ENCODE results near the gene TIE1. TPM values are rescaled to one million over a fixed set of nuclear protein-coding genes. Genes with fewer than 3 reads are reported as not detected.

TIE1 gene
- total RNA-seq, 6 donors from 2014 or later = 23.9 to 170 (median 51.4) TPM

DNA sequence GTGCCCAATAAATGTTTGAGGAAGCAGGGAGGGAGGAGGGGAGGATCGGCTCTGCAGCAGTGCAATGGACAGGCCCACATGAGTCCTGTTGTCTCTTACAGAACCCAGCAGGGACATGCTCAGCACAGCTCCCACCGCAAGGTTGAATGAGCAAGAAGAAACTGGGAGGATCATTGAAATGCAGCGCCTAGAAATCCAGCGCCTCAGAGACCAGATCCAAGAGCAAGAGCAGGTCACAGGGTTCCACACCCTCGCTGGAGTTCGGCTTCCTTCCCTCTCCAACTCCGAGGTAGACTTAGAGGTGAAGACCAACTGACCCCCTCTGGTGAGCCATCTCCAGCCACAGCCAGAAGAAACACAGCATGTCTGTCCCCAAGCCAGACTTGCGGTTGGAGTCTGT, 46.9 kb upstream of the TIE1 start:
- Histone ChIP-seq H3K4me1 (peaks cover 0 to 16% (median 6%) of the 10 kb centered on the region in 4 donors), H3K27ac (no peak overlapping the region), H3K4me3 (no peak overlapping the region), H3K27me3 (no peaks in the 10 kb centered on the region), H3K36me3 (no peaks in the 10 kb centered on the region), H3K9me3 (no peaks in the 10 kb centered on the region)
- TF ChIP-seq, protein P1, sequence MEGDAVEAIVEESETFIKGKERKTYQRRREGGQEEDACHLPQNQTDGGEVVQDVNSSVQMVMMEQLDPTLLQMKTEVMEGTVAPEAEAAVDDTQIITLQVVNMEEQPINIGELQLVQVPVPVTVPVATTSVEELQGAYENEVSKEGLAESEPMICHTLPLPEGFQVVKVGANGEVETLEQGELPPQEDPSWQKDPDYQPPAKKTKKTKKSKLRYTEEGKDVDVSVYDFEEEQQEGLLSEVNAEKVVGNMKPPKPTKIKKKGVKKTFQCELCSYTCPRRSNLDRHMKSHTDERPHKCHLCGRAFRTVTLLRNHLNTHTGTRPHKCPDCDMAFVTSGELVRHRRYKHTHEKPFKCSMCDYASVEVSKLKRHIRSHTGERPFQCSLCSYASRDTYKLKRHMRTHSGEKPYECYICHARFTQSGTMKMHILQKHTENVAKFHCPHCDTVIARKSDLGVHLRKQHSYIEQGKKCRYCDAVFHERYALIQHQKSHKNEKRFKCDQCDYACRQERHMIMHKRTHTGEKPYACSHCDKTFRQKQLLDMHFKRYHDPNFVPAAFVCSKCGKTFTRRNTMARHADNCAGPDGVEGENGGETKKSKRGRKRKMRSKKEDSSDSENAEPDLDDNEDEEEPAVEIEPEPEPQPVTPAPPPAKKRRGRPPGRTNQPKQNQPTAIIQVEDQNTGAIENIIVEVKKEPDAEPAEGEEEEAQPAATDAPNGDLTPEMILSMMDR (IDR thresholded peaks at IDR 0.05) = no peak
- TF ChIP-seq EP300 (IDR thresholded peaks at IDR 0.05) (no peak), POLR2AphosphoS5 (IDR thresholded peaks at IDR 0.05) (no peak), POLR2A (IDR thresholded peaks at IDR 0.05) (no peak)
- ATAC-seq (ENCODE audit: low FRiP score in 2 of 2) (no peak), DNase-seq (no peak)
- WGBS, 2 donors = 86 to 90% methylated on average over 5 to 8 of the region's 8 CpGs

DNA sequence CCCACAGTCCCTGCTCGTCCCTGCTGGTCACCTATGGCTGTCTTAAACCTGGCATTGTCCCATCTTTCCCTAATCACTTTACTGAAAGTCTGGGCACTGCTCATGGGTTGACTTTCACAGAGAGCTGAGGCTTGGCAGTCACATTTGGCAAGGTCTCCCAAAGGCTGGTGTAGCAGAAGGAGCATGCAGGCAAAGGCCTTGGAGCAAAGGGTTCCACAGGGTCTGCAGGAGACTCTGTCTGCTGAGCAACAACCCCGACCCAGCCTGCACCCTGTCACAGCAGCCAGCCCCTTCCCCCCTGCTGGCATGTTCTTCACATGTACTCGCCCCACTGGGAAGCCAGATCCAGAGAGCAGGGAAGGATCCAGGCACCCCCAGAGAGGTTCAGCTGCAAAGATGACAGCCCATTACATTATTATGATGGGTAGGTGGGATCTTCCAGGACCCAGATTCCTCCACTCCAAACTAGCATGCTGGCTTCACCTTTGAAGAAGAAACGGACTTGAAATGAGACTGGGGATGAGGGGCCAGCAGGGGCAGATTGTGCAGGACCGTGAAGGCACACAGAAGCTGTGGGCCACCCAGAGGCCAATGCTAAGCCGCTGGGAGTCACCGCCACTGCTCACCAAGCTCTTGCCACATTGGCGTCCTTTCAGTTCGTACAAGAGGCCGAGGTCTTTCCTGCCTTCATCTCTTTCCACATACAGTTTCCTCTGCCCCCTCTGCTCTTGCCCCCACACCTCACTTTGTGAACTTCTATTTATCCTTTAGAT, 45.2 kb upstream of the TIE1 start:
- TF ChIP-seq POLR2A (IDR thresholded peaks at IDR 0.05) = no peak
- WGBS, 2 donors = 65 to 71% methylated on average over 9 of the region's 10 CpGs
- Histone ChIP-seq H3K9me3 (no peaks in the 10 kb centered on the region), H3K36me3 (no peaks in the 10 kb centered on the region), H3K4me3 (no peak overlapping the region), H3K4me1 (peaks cover 0 to 16% (median 6%) of the 10 kb centered on the region in 4 donors), H3K27ac (peak overlapping the region in 2 of 4 donors; percentile 24 to 67), H3K27me3 (no peaks in the 10 kb centered on the region)
- DNase-seq = no peak
- ATAC-seq (ENCODE audit: low FRiP score in 2 of 2) = no peak

DNA sequence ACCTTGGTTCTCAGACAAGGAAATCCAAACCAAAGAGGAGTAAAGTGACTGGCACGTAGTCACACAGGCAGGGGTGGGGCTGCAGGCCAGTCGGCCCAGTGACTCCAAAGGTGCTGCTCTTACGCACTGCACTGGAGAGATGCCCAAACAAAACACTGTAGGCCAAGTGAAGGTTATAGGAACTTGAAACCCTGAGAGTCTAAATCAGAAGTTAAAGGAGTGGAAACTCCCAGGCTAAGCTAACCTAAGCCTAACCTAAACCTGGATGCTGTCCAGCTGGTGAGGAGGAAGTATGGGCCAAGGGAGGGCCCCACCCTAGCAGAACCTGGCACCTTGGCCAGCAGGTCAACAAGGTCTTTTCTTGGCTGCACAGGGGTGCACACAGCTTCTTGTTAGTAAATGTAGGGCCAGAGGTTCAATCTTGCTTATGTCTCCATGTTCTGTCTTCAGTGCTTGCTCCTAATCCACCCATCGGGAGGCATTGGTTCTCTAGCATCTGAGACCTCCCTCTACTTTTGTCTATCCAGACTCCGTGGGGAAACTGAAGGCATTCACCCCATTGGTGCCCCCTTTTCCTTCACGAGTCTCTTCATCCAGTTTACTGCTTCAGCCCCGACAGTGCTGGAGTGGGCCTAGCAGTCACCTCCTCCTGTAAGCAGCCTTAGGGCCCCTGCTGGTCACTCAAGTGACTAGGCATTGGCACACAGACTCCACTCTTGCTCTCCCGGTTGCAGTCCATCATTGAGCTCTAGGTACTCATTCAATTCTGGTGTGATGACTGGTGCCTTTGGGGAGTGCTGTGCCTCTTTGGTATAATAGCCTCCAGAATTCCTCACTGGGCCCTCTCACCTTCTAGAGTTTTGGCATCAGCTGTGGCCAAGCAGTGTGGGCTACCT, 43.9 kb upstream of the TIE1 start:
- Histone ChIP-seq H3K27me3 (no peaks in the 10 kb centered on the region), H3K36me3 (no peaks in the 10 kb centered on the region), H3K4me1 (peaks cover 0 to 16% (median 6%) of the 10 kb centered on the region in 4 donors), H3K9me3 (no peaks in the 10 kb centered on the region), H3K4me3 (no peak overlapping the region), H3K27ac (peak overlapping the region in 3 of 4 donors; percentile 40 to 67 (median 63))
- ATAC-seq (ENCODE audit: low FRiP score in 2 of 2) (peak; percentile 53 to 87), DNase-seq (peak in 1 of 2 donors; percentile 90)
- TF ChIP-seq POLR2AphosphoS5 (IDR thresholded peaks at IDR 0.05) = peak in 1 of 2 donors; percentile 17
- peak in 1 of 4 donors; percentile 27 for TF ChIP-seq EP300 (IDR thresholded peaks at IDR 0.05)
- TF ChIP-seq, protein P1 (IDR thresholded peaks at IDR 0.05) = no peak
- no peak for TF ChIP-seq POLR2A (IDR thresholded peaks at IDR 0.05)
- WGBS, 2 donors = 71 to 73% methylated on average over 8 of the region's 8 CpGs

DNA sequence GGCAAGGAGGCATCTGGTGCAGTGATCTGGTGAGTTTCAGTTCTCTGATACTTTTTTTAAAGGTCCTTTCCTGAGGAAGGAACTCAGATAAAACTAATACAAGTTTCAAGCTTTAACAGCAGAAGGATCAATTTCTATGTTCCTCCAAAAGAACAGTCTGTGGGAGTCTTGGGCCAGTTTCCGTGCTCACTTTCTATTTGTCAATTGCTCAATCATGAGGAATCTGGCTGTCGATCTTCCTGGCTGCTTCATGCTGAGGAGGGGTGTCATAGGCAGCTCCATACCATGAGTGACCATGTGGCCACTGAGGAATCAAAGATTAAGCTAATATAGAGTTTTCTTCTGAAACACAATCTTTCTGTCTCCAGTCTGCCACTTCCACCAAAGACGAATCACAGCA, 42.4 kb upstream of the TIE1 start:
- Histone ChIP-seq H3K4me1 (peaks cover 0 to 16% (median 6%) of the 10 kb centered on the region in 4 donors), H3K27ac (peak overlapping the region in 2 of 4 donors; percentile 63 to 67), H3K27me3 (no peaks in the 10 kb centered on the region), H3K36me3 (no peaks in the 10 kb centered on the region), H3K4me3 (no peak overlapping the region), H3K9me3 (no peaks in the 10 kb centered on the region)
- TF ChIP-seq, protein P1 (IDR thresholded peaks at IDR 0.05) = no peak
- TF ChIP-seq EP300 (IDR thresholded peaks at IDR 0.05) = no peak
- no peak for TF ChIP-seq POLR2AphosphoS5 (IDR thresholded peaks at IDR 0.05)
- no peak for TF ChIP-seq POLR2A (IDR thresholded peaks at IDR 0.05)
- DNase-seq (no peak), ATAC-seq (ENCODE audit: low FRiP score in 2 of 2) (no peak)
- WGBS, 2 donors = 69 to 76% methylated on average over 3 of the region's 3 CpGs

DNA sequence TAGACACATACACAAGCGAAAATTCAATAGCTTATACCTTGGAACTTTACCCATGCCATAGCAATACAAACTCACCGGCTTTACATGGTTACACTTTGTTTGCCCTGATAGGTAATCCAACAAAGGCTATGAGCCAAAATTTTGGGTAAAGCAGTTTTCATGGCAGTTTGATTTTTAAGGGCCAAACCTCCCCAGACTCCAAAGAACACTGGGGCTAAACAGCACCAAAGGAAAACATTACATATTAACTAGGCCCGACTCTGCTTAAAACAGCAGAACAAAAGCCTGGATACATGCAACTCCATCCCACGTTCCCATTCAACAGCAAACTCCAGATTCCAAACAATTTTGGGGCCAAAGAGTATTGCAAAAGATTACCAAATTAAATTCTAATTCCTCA, 35.4 kb upstream of the TIE1 start:
- peaks cover 2 to 22% (median 13%) of the 10 kb centered on the region in 4 donors for H3K4me1 ChIP-seq
- 67 to 72% methylated on average over 4 of the region's 4 CpGs for WGBS, 2 donors
- no peak overlapping the region for H3K4me3 ChIP-seq
- no peaks in the 10 kb centered on the region for H3K27me3 ChIP-seq
- DNase-seq = no peak
- ATAC-seq (ENCODE audit: low FRiP score in 2 of 2) = no peak
- no peak for TF ChIP-seq POLR2AphosphoS5 (IDR thresholded peaks at IDR 0.05)
- TF ChIP-seq, protein P1 (IDR thresholded peaks at IDR 0.05) = no peak
- H3K36me3 ChIP-seq = no peaks in the 10 kb centered on the region
- H3K27ac ChIP-seq = no peak overlapping the region
- H3K9me3 ChIP-seq = no peaks in the 10 kb centered on the region

Data from upper lobe of left lung (tissue), 6 donors.